ENCODE data around the gene HAO2. TPM values are rescaled to one million over a fixed set of nuclear protein-coding genes. Genes with fewer than 3 reads are reported as not detected.
"Not testable (repeated sequence)": the region's sequence is repeated elsewhere in the genome, so short reads cannot be mapped to it uniquely, and the experiment has no call there.

HAO2 gene
- total RNA-seq, 1 experiment from 2014 or later, result not detected

GRCh38 chr1:119374208-119374874 is 5.8 kb downstream of the HAO2 start:
- H3K27ac ChIP-seq (ENCODE audit: low read depth, low read length, poor library complexity, severe bottlenecking), result no peak overlapping the region
- ChIA-PET CTCF (no interaction called here), POLR2A (ENCODE audit: low non-redundant PET) (interaction anchor here (0.6 kb wide), 1 partner anchor 181 kb away, joined by 4 read pairs; no protein-coding TSS in a partner anchor)
- TF ChIP-seq EZH2 (IDR thresholded peaks at IDR 0.05; ENCODE audit: borderline replicate concordance, low read depth, low read length, poor library complexity, severe bottlenecking) (no peak), CTCF (conservative IDR thresholded peaks at IDR 0.05; ENCODE audit: low read depth, low read length) (no peak)
- no peaks in the 10 kb centered on the region for H3K9me3 ChIP-seq (ENCODE audit: low read depth, low read length, poor library complexity, severe bottlenecking)
- peaks cover 7% of the 10 kb centered on the region for H3K4me1 ChIP-seq (ENCODE audit: insufficient read depth, low read length, poor library complexity, severe bottlenecking)
- DNase-seq (ENCODE audit: low spot score), result no peak
- intact Hi-C loops (cut with micrococcal nuclease; ENCODE audit: unreplicated experiment), result no loop called here
- H3K36me3 ChIP-seq (ENCODE audit: insufficient read depth, low read length, poor library complexity, severe bottlenecking), result no peaks in the 10 kb centered on the region
- no peak overlapping the region for H3K4me3 ChIP-seq (ENCODE audit: low read depth, low read length, poor library complexity, severe bottlenecking)
- no TSS peak for BruUV-seq (replicated peaks)
- peaks cover 5% of the 10 kb centered on the region for H3K27me3 ChIP-seq (replicated peaks; ENCODE audit: insufficient read depth, low read depth, low read length, poor library complexity)

GRCh38 chr1:119375366-119375765 is 6.8 kb downstream of the HAO2 start:
- Histone ChIP-seq H3K4me3 (ENCODE audit: low read depth, low read length, poor library complexity, severe bottlenecking) (no peak overlapping the region), H3K36me3 (ENCODE audit: insufficient read depth, low read length, poor library complexity, severe bottlenecking) (no peaks in the 10 kb centered on the region), H3K27ac (ENCODE audit: low read depth, low read length, poor library complexity, severe bottlenecking) (no peak overlapping the region), H3K27me3 (replicated peaks; ENCODE audit: insufficient read depth, low read depth, low read length, poor library complexity) (peaks cover 5% of the 10 kb centered on the region), H3K9me3 (ENCODE audit: low read depth, low read length, poor library complexity, severe bottlenecking) (no peaks in the 10 kb centered on the region), H3K4me1 (ENCODE audit: insufficient read depth, low read length, poor library complexity, severe bottlenecking) (peaks cover 7% of the 10 kb centered on the region)
- no TSS peak for BruUV-seq (replicated peaks)
- ChIA-PET CTCF (no interaction called here), POLR2A (ENCODE audit: low non-redundant PET) (no interaction called here)
- TF ChIP-seq CTCF (conservative IDR thresholded peaks at IDR 0.05; ENCODE audit: low read depth, low read length) (no peak), EZH2 (IDR thresholded peaks at IDR 0.05; ENCODE audit: borderline replicate concordance, low read depth, low read length, poor library complexity, severe bottlenecking) (no peak)
- no peak for DNase-seq (ENCODE audit: low spot score)
- intact Hi-C loops (cut with micrococcal nuclease; ENCODE audit: unreplicated experiment), result no loop called here

GRCh38 chr1:119376594-119376993 is 8.0 kb downstream of the HAO2 start:
- Histone ChIP-seq H3K36me3 (ENCODE audit: insufficient read depth, low read length, poor library complexity, severe bottlenecking) (no peaks in the 10 kb centered on the region), H3K4me1 (ENCODE audit: insufficient read depth, low read length, poor library complexity, severe bottlenecking) (peaks cover 6% of the 10 kb centered on the region), H3K27ac (ENCODE audit: low read depth, low read length, poor library complexity, severe bottlenecking) (no peak overlapping the region), H3K9me3 (ENCODE audit: low read depth, low read length, poor library complexity, severe bottlenecking) (no peaks in the 10 kb centered on the region), H3K27me3 (replicated peaks; ENCODE audit: insufficient read depth, low read depth, low read length, poor library complexity) (peaks cover 5% of the 10 kb centered on the region), H3K4me3 (ENCODE audit: low read depth, low read length, poor library complexity, severe bottlenecking) (no peak overlapping the region)
- intact Hi-C loops (cut with micrococcal nuclease; ENCODE audit: unreplicated experiment), result no loop called here
- TF ChIP-seq CTCF (conservative IDR thresholded peaks at IDR 0.05; ENCODE audit: low read depth, low read length), result no peak
- no peak for TF ChIP-seq EZH2 (IDR thresholded peaks at IDR 0.05; ENCODE audit: borderline replicate concordance, low read depth, low read length, poor library complexity, severe bottlenecking)
- ChIA-PET POLR2A (ENCODE audit: low non-redundant PET) (no interaction called here), CTCF (no interaction called here)
- BruUV-seq (replicated peaks), result no TSS peak
- no peak for DNase-seq (ENCODE audit: low spot score)

DNA sequence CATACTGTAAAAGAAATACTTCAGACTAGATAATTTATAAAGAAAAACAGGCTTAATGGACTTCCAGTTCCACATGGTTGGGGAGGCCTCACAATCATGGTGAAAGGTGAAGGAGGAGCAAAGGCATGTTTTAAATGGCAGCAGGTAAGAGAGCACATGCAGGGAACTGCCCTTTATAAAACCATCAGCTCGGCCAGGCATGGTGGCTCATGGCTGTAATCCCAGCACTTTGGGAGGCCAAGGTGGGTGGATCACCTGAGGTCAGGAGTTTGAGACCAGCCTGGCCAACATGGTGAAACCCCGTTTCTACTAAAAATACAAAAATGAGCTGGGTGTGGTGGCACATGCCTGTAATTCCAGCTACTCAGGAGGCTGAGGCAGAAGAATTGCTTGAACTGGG is 9.0 kb downstream of the HAO2 start:
- H3K27me3 ChIP-seq (replicated peaks; ENCODE audit: insufficient read depth, low read depth, low read length, poor library complexity); H3K9me3 ChIP-seq (ENCODE audit: low read depth, low read length, poor library complexity, severe bottlenecking); H3K4me3 ChIP-seq (ENCODE audit: low read depth, low read length, poor library complexity, severe bottlenecking); H3K27ac ChIP-seq (ENCODE audit: low read depth, low read length, poor library complexity, severe bottlenecking); intact Hi-C loops (cut with micrococcal nuclease; ENCODE audit: unreplicated experiment); POLR2A ChIA-PET (ENCODE audit: low non-redundant PET); DNase-seq (ENCODE audit: low spot score); H3K36me3 ChIP-seq (ENCODE audit: insufficient read depth, low read length, poor library complexity, severe bottlenecking); BruUV-seq (replicated peaks); H3K4me1 ChIP-seq (ENCODE audit: insufficient read depth, low read length, poor library complexity, severe bottlenecking); CTCF ChIA-PET: not testable (repeated sequence)
